K562 (cell line): ENCODE data around the gene THADA. TPM values are rescaled to one million over a fixed set of nuclear protein-coding genes. Genes with fewer than 3 reads are reported as not detected.

Experiments used
- ATAC-seq: fragments of 200-7000 bp; cut with Tn5 transposase; 3 replicates; pipeline ENCODE4 v1.9.1; 2020; ENCODE audit warnings: moderate library complexity
- BruUV-seq: library from RNA; stranded (reverse); fragments of 400-500 nt; replicated peaks from 2 replicates; lab custom pipeline; 2021; lab: Mats Ljungman, UMichigan
- CTCF ChIA-PET: fragments of 300-600 bp; formaldehyde crosslinking; extraction: SDS; loops from one replicate; lab custom pipeline; 2021; ENCODE audit warnings: low intra/inter-chr PET ratio; lab: Yijun Ruan, JAX
- POLR2A ChIA-PET: fragments of 300-600, 350-650 bp; sonication (Branson Sonifier 250); formaldehyde crosslinking; extraction: SDS; loops from one replicate; lab custom pipeline; 2021; ENCODE audit warnings: antibody characterized with exemption, inconsistent platforms; lab: Yijun Ruan, JAX
- DNase-seq, 4 experiments: peaks; one replicate each; pipeline versions ENCODE4 v3.0.0 to v3.0.0-alpha.2; 2011 to 2018; ENCODE audit warnings: low spot score in 3 of 4, mixed read lengths in 3 of 4; ENCODE audit errors: extremely low read depth in 1 of 4
- FAIRE-seq: peaks from 2 replicates; lab custom pipeline; 2011; peaks lifted over from hg19 to GRCh38; lab: Jason Lieb, UNC
- H2AFZ ChIP-seq: 2 replicates; pipeline ENCODE4 v1.6.0; 2011; ENCODE audit warnings: low read depth, low read length, control low read depth, inconsistent platforms
- H3K27ac ChIP-seq: fragments of 200-600 bp; 3 replicates; pipeline ENCODE4 v1.8.0; 2011; ENCODE audit warnings: low read depth, mild to moderate bottlenecking, control low read depth, inconsistent platforms, low read length, moderate library complexity, mixed read lengths; ENCODE audit errors: extremely low read depth
- H3K27me3 ChIP-seq, 2 experiments: fragments of 300-600 bp in 1 of 2; 2 replicates in 1 of 2; 3 replicates in 1 of 2; pipeline versions ENCODE4 v1.6.0 to v1.8.0; 2011; ENCODE audit warnings: inconsistent platforms in 2 of 2, low read length in 2 of 2, mild to moderate bottlenecking in 1 of 2, mixed read lengths in 1 of 2, moderate library complexity in 1 of 2; ENCODE audit not compliant: control insufficient read depth in 2 of 2, insufficient read depth in 2 of 2
- H3K36me3 ChIP-seq: fragments of 300-600 bp; 3 replicates; pipeline ENCODE4 v1.8.0; 2011; ENCODE audit warnings: mild to moderate bottlenecking, low read length, inconsistent platforms; ENCODE audit not compliant: control insufficient read depth, insufficient read depth
- H3K4me1 ChIP-seq, 2 experiments: fragments of 200-600 bp in 1 of 2; replicated peaks in 1 of 2; 2 replicates in 1 of 2; 3 replicates in 1 of 2; pipeline versions ENCODE4 v1.5.1 to v1.8.0; 2011; ENCODE audit warnings: inconsistent platforms in 2 of 2, low read length in 2 of 2, mild to moderate bottlenecking in 1 of 2, mixed read lengths in 1 of 2, moderate library complexity in 1 of 2; ENCODE audit not compliant: control insufficient read depth in 2 of 2, insufficient read depth in 2 of 2
- H3K4me2 ChIP-seq: 2 replicates; pipeline ENCODE4 v1.6.1; 2011; ENCODE audit warnings: low read length, control low read depth, inconsistent platforms, mixed read lengths; ENCODE audit not compliant: insufficient read depth
- H3K4me3 ChIP-seq: fragments of 200-600 bp; sonication (generic), shearing (Covaris generic); 2 replicates; pipeline ENCODE4 v1.5.1; 2016; ENCODE audit warnings: control low read depth, inconsistent platforms
- H3K79me2 ChIP-seq: fragments of 200-600 bp; 3 replicates; pipeline ENCODE4 v1.8.0; 2011; ENCODE audit warnings: low read length, inconsistent platforms; ENCODE audit not compliant: control insufficient read depth, insufficient read depth
- H3K9ac ChIP-seq, 2 experiments: 2 replicates each; pipeline versions ENCODE4 v1.6.0 to v1.6.1; 2011; ENCODE audit warnings: low read depth in 2 of 2, low read length in 2 of 2, control low read depth in 1 of 2, inconsistent platforms in 1 of 2, mild to moderate bottlenecking in 1 of 2, mixed read lengths in 1 of 2; ENCODE audit not compliant: insufficient read depth in 1 of 2
- H3K9me1 ChIP-seq: one replicate; pipeline ENCODE4 v1.6.0; 2011; ENCODE audit warnings: inconsistent platforms, mild to moderate bottlenecking, low read length, moderate library complexity; ENCODE audit not compliant: control insufficient read depth, insufficient read depth
- H3K9me3 ChIP-seq: replicated peaks from 2 replicates; pipeline ENCODE4 v1.5.1; 2011; ENCODE audit warnings: low read depth, low read length, inconsistent platforms; ENCODE audit not compliant: control insufficient read depth, insufficient read depth
- H4K20me1 ChIP-seq: replicated peaks from 2 replicates; pipeline ENCODE4 v1.6.1; 2011; ENCODE audit warnings: low read length, inconsistent platforms, mixed read lengths; ENCODE audit not compliant: control insufficient read depth, insufficient read depth
- CHD7 ChIP-seq: fragments of 200-600 bp; sonication (generic); IDR thresholded peaks from one replicate; pipeline ENCODE4 v1.6.1; 2012; ENCODE audit warnings: mild to moderate bottlenecking, low read depth, low read length, inconsistent platforms
- DIDO1 ChIP-seq: fragments of 450-650 bp; IDR thresholded peaks from 2 replicates; pipeline ENCODE4 v1.6.1; 2016; ENCODE audit warnings: low read depth, missing biosample characterization, missing genetic modification characterization
- FOXA1 ChIP-seq: fragments of 450-650 bp; IDR thresholded peaks from 2 replicates; pipeline ENCODE4 v1.6.1; 2016; ENCODE audit warnings: mild to moderate bottlenecking, borderline replicate concordance
- FUS ChIP-seq: fragments of 200-400 bp; formaldehyde crosslinking; optimal IDR thresholded peaks from 2 replicates; pipeline ENCODE3; 2017; ENCODE audit warnings: low read depth, low read length
- MAFG ChIP-seq: fragments of 450-650 bp; conservative IDR thresholded peaks from 2 replicates; pipeline ENCODE4 v1.6.1; 2016; ENCODE audit warnings: missing genetic modification characterization, missing compliant biosample characterization
- PHB ChIP-seq: fragments of 250-450 bp; sonication (Bioruptor Pico); IDR thresholded peaks from 2 replicates; pipeline ENCODE4 v1.5.0; 2021
- RBM34 ChIP-seq: fragments of 200-400 bp; formaldehyde crosslinking; IDR thresholded peaks from 2 replicates; pipeline ENCODE4 v1.6.1; 2018; ENCODE audit warnings: low read length, borderline replicate concordance; ENCODE audit not compliant: insufficient read depth
- TAF7 ChIP-seq: fragments of 450-650 bp; IDR thresholded peaks from 2 replicates; pipeline ENCODE4 v1.6.1; 2016; ENCODE audit warnings: missing genetic modification characterization, missing compliant biosample characterization
- ZC3H11A ChIP-seq: IDR thresholded peaks from 2 replicates; pipeline ENCODE4 v1.6.1; 2012; ENCODE audit warnings: low read depth, low read length, improper control_type of control experiment
- ZNF253 ChIP-seq: fragments of 250-450 bp; sonication (Bioruptor Pico); conservative IDR thresholded peaks from 2 replicates; pipeline ENCODE4 v1.6.1; 2021; ENCODE audit warnings: mild to moderate bottlenecking
- ZNF41 ChIP-seq: fragments of 250-450 bp; sonication (Bioruptor Pico); conservative IDR thresholded peaks from 2 replicates; pipeline ENCODE4 v1.4.0; 2020; ENCODE audit warnings: mild to moderate bottlenecking
- WGBS: fragments of 100-300 bp; shearing (Covaris generic); methylation state at CpG from one replicate; pipeline ENCODE4 v1.1.6; 2016; ENCODE audit warnings: low coverage, mixed read lengths; ENCODE audit not compliant: insufficient coverage; ENCODE audit errors: missing lambda C conversion rate; 5-methylcytosine and 5-hydroxymethylcytosine counted together
- in situ Hi-C: fragments of 300-500 bp; cut with MboI; formaldehyde crosslinking; loops from 4 replicates; pipeline ENCODE4 v1.15.0; 2018; ENCODE audit warnings: inconsistent platforms, mixed read lengths
- intact Hi-C: fragments of 100-400 bp; cut with micrococcal nuclease; formaldehyde crosslinking; loops from 2 replicates; pipeline ENCODE4 v1.14.2; 2022
- polyA plus RNA-seq, 8 experiments: library from polyadenylated mRNA; depleted of rRNA in 4 of 8; stranded (reverse) in 5 of 8; unstranded in 3 of 8; fragments of >200 nt; fragmentation: Nextera tagmentation in 2 of 8; fragmentation: Illumina TruSeq in 1 of 8; extraction: Ambion mirVana in 2 of 8; extraction: Trizol in 1 of 8; gene quantifications; 2 replicates each; pipeline versions ENCODE4 v1.2.1 to v1.2.3, GENCODE V29; 2011 to 2014; ENCODE audit warnings: inconsistent platforms in 1 of 8, missing spikeins in 1 of 8
- total RNA-seq, 7 experiments: library from RNA; depleted of rRNA in 6 of 7; stranded (reverse); fragments of >200 nt in 6 of 7; fragmentation: Illumina TruSeq in 2 of 7; extraction: Trizol in 2 of 7; gene quantifications; 2 replicates each; pipeline versions ENCODE4 v1.2.1 to v1.2.3, GENCODE V29; 2011 to 2021; ENCODE audit warnings: low replicate concordance in 1 of 7
- TF ChIP-seq, protein P1 (sequence below): sonication (generic); formaldehyde crosslinking; IDR thresholded peaks from 2 replicates; pipeline ENCODE4 v1.8.0; 2022; ENCODE audit warnings: mild to moderate bottlenecking, missing genetic modification reagents

THADA gene
- total and polyA plus RNA-seq, 9 of the 15 experiments (the other 6 are each of a cell fraction or from before 2014, with no cell fraction given), result 17.8 to 34.7 (median 31.9) TPM

- FAIRE-seq, result no peak
- TF ChIP-seq, protein P1, sequence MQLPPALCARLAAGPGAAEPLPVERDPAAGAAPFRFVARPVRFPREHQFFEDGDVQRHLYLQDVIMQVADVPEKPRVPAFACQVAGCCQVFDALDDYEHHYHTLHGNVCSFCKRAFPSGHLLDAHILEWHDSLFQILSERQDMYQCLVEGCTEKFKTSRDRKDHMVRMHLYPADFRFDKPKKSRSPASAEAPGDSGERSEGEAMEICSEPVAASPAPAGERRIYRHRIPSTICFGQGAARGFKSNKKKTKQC (CRISPR knock-in tag), result no peak
- TF ChIP-seq ZNF253 (CRISPR knock-in tag), result no peak
- no peak for TF ChIP-seq TAF7 (tag)
- no peak for TF ChIP-seq DIDO1
- no peak for TF ChIP-seq RBM34
- no peak for TF ChIP-seq ZC3H11A
- TF ChIP-seq ZNF41 (CRISPR knock-in tag), result no peak
- TF ChIP-seq FOXA1, result no peak
- TF ChIP-seq MAFG (tag), result no peak
- no peak for TF ChIP-seq CHD7
- TF ChIP-seq FUS, result no peak
- no peak for TF ChIP-seq PHB (CRISPR knock-in tag)
Observed at GRCh38 chr2:43306197-43306596, 289.6 kb downstream of the THADA start.

More at GRCh38 chr2:43306197-43306596, 289.6 kb downstream of the THADA start:
- H3K9me3 ChIP-seq, result no peaks in the 10 kb centered on the region
- H3K79me2 ChIP-seq, result no peaks in the 10 kb centered on the region
- WGBS, result 98% methylated on average over 5 of the region's 5 CpGs
- no peak overlapping the region for H3K4me3 ChIP-seq
- ChIA-PET CTCF (no interaction called here), POLR2A (interaction anchor here (1.0 kb wide), 1 partner anchor 20 kb away, joined by 3 read pairs; no protein-coding TSS in a partner anchor)
- H3K4me1 ChIP-seq, result no peaks in the 10 kb centered on the region
- no peak overlapping the region for H3K4me2 ChIP-seq
- H3K27me3 ChIP-seq, result no peaks in the 10 kb centered on the region
- H3K27ac ChIP-seq, result no peak overlapping the region
- ATAC-seq, result no peak
- no peak overlapping the region for H2AFZ ChIP-seq
- H3K36me3 ChIP-seq, result no peaks in the 10 kb centered on the region
- intact Hi-C loops (no loop called here), in situ Hi-C loops (no loop called here)
- no peaks in the 10 kb centered on the region for H4K20me1 ChIP-seq
- no peak overlapping the region for H3K9ac ChIP-seq
- H3K9me1 ChIP-seq, result no peaks in the 10 kb centered on the region
- DNase-seq, result no peak
- no TSS peak for BruUV-seq
